ENCODE results near the gene SLC44A5. TPM values are rescaled to one million over a fixed set of nuclear protein-coding genes. Genes with fewer than 3 reads are reported as not detected.

SLC44A5 gene
- total RNA-seq, 1 donor from 2014 or later, result 4.1 TPM

GRCh38 chr1:75425001-75425650, 185.8 kb downstream of the SLC44A5 start:
- Mint-ChIP-seq H3K36me3 (no peaks in the 10 kb centered on the region), H3K4me3 (no peak overlapping the region), H3K4me1 (no peaks in the 10 kb centered on the region), H3K27me3 (ENCODE audit: low read depth) (no peaks in the 10 kb centered on the region), H3K27ac (no peak overlapping the region), H3K9me3 (no peaks in the 10 kb centered on the region)
- DNase-seq (ENCODE audit: low spot score in 2 of 2, unreplicated experiment in 2 of 2), result no peak
- TF ChIP-seq CTCF (IDR thresholded peaks at IDR 0.05; ENCODE audit: unreplicated experiment), result no peak

- TF ChIP-seq CTCF (IDR thresholded peaks at IDR 0.05; ENCODE audit: unreplicated experiment), result no peak
- H3K36me3 Mint-ChIP-seq, result no peaks in the 10 kb centered on the region
- no peaks in the 10 kb centered on the region for H3K27me3 Mint-ChIP-seq (ENCODE audit: low read depth)
Measured at GRCh38 chr1:75423616-75424015, 187.3 kb downstream of the SLC44A5 start.

GRCh38 chr1:75423136-75423535, 187.8 kb downstream of the SLC44A5 start:
- DNase-seq (ENCODE audit: low spot score in 2 of 2, unreplicated experiment in 2 of 2), result no peak
- Mint-ChIP-seq H3K9me3 (no peaks in the 10 kb centered on the region), H3K36me3 (no peaks in the 10 kb centered on the region), H3K27ac (no peak overlapping the region), H3K4me1 (no peaks in the 10 kb centered on the region), H3K27me3 (ENCODE audit: low read depth) (no peaks in the 10 kb centered on the region), H3K4me3 (no peak overlapping the region)
- TF ChIP-seq CTCF (IDR thresholded peaks at IDR 0.05; ENCODE audit: unreplicated experiment), result no peak

More at GRCh38 chr1:75423616-75424015, 187.3 kb downstream of the SLC44A5 start:
- Mint-ChIP-seq H3K9me3 (no peaks in the 10 kb centered on the region), H3K4me3 (no peak overlapping the region), H3K27ac (no peak overlapping the region), H3K4me1 (no peaks in the 10 kb centered on the region)
- no peak for DNase-seq (ENCODE audit: low spot score in 2 of 2, unreplicated experiment in 2 of 2)

GRCh38 chr1:75421371-75421770, 189.5 kb downstream of the SLC44A5 start:
- Mint-ChIP-seq H3K9me3 (peaks cover 7% of the 10 kb centered on the region), H3K4me3 (no peak overlapping the region), H3K27me3 (ENCODE audit: low read depth) (no peaks in the 10 kb centered on the region), H3K36me3 (no peaks in the 10 kb centered on the region), H3K4me1 (no peaks in the 10 kb centered on the region), H3K27ac (no peak overlapping the region)
- no peak for TF ChIP-seq CTCF (IDR thresholded peaks at IDR 0.05; ENCODE audit: unreplicated experiment)
- no peak for DNase-seq (ENCODE audit: low spot score in 2 of 2, unreplicated experiment in 2 of 2)

GRCh38 chr1:75415187-75415586, 195.7 kb downstream of the SLC44A5 start:
- Mint-ChIP-seq H3K27ac (no peak overlapping the region), H3K36me3 (no peaks in the 10 kb centered on the region), H3K4me1 (no peaks in the 10 kb centered on the region), H3K9me3 (peaks cover 7% of the 10 kb centered on the region), H3K4me3 (no peak overlapping the region), H3K27me3 (ENCODE audit: low read depth) (no peaks in the 10 kb centered on the region)
- DNase-seq (ENCODE audit: low spot score in 2 of 2, unreplicated experiment in 2 of 2), result no peak
- TF ChIP-seq CTCF (IDR thresholded peaks at IDR 0.05; ENCODE audit: unreplicated experiment), result no peak
